HG03060 (cell line): ENCODE results near the gene SIRT3.
"Not testable (repeated sequence)": the region's sequence is repeated elsewhere in the genome, so short reads cannot be mapped to it uniquely, and the experiment has no call there.

Experiments used
- ATAC-seq: cut with Tn5 transposase; IDR thresholded peaks from one replicate; pipeline ENCODE4 v1.9.1; 2021; ENCODE audit warnings: low read depth, moderate number of reproducible peaks; ENCODE audit not compliant: unreplicated experiment

The SIRT3 gene

DNA sequence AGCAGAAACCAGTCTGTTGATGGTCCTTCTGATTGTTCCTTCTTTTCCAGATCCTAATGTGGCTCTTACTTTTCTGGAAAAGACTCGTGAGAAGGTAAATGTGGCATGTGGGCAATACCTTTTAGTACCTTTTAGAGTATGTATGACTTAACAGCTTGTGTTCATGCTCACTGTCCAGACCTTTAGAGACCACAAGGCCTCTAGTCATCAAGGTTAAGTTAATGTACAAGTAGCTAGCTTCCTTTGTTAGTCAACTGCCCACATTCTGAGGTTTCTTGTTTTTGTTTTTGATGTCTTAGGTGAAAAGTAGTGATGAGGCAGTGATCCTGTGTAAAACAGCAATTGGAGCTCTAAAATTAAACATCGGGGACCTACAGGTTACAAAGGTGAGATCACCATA, 8.2 kb upstream of the SIRT3 start:
- ATAC-seq, result no peak

DNA sequence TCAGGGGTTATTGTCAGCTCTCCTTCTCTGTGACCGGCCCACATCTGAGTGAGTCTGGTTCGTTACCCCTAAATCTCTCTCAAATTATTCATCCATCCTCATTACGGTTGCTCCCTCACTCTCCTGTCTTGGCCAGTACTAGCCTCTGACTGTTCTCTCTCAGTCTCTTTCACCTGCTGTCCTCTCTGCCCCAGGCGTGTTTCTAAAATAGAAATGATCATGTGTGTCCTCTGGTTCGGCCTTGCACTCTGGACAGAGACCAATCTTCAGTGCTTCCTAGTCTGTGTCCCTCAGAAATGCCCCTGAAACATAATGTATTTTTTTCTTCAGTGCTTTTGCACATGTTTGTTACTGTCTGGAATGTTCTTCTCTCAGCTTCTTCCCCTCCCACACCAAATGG, 5.5 kb upstream of the SIRT3 start:
- no peak for ATAC-seq

DNA sequence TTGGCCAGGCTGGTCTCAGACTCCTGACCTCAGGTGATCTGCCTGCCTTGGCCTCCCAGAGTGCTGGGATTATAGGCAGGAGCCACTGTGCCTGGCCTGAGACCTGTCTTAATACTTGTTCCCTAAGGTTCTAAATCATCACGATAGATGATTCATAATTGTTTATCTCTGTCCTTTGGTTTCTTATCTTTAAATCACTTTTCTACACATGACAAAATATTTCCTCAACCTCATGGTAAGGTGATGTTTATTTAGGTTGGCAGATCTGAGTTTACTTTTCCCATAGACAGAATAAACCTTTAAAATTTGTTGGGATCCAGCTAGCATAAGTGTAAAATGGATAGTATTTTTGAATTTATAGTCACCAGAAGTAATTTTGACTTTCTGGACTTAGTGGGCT, 4.2 kb upstream of the SIRT3 start:
- ATAC-seq, result no peak

DNA sequence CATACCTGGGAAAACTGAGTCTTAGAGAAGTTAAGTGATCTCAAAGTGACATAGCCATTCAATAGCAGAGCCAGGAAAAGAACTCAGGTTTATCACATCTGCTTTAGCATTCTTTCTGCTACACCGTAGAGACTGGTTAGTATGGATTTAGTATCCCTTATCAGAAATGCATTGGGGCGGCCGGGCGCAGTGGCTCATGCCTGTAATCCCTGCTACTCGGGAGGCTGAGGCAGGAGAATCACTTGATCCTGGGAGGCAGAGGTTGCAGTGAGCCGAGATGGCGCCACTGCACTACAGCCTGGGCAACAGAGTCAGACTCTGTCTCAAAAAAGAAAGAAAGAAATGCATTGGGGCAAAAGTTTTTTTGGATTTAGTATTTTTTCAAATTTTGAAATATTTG, 2.2 kb upstream of the SIRT3 start:
- ATAC-seq, result not testable (repeated sequence)

DNA sequence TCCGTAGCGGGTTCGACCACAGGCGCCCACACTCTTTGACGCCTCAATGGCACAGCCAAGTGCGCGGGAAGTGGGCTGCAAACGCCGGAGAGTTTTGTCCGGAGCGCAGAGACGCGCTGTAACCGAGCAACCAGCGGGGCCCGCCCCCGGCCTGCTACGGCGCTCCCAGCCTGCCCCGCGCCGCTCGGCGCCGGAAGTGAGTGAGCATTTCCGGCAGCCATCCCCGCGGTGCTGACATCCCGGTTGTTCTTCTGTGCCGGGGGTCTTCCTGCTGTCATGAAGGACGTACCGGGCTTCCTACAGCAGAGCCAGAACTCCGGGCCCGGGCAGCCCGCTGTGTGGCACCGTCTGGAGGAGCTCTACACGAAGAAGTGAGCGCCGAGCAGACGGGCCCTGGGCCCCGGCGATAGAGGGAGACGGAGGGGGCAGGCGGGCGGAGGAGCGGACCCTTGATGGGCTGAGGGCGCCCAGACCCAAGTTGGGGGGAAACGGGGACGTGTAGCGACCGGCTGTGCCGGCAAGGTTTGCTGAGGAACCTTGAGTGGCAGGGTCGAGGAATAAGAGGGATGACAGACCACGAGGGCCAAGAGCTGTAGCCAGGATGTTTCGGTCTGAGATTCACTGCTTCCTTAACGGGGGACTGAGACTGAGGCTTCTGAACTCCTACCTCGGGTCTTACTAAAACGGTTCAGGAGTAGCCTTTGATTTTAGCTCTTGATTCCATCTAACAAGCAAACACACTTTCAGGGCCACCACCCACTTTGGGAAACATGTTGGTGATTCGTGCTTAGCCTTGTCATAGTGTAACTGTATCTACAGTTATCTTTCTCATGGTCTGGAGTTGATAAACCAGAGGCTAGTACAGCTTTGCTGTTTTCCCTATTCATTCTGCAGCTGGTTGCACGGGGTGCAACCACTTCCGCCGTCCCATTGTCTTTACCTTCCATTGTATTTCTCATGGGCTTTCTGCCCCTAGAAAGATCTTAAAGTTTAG, 929 bp upstream of the SIRT3 start, which contains the start of gene PSMD13:
TSS of gene PSMD13 (plus strand) at position 203 of the 994 bp plus-strand sequence. CDS start at position 277, 74 bp downstream.
- peak; percentile 36 for ATAC-seq

DNA sequence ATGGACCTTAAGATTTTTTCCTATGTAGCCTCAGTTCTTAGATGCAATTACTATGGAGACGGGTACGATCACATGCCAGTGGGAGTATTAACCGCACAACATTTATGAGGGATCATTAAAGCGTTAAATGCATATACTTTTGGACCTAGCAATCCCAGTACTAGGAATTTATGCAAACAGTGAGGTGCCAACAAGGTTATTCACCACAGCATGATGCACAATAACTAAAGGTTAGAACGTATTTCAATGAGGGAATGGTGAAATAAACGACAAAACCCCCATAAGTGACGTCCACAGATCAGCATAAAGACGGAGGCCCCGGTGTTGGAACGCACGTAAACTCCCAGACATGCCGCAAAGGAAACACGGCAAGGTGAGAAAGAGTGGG, 539 bp downstream of the SIRT3 start:
- peak; percentile 10 for ATAC-seq

DNA sequence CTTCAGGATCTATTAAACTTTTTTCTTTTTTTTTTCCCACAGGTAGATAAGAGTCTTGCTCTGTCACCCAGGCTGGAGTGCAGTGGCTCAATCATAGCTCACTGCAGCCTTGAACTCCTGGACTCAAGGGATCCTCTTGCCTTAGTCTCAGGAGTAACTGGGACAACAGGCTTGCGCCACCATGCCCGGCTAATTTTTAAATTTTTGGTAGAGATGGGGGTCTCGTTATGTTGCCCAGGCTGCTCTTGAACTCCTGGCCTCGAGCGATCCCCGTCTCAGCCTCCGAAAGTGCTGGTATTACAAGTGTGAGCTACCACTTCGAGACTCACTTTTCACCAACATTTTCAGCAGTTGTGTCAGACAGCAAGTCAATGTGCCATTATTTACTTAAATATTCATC, 962 bp downstream of the SIRT3 start:
- no peak for ATAC-seq

DNA sequence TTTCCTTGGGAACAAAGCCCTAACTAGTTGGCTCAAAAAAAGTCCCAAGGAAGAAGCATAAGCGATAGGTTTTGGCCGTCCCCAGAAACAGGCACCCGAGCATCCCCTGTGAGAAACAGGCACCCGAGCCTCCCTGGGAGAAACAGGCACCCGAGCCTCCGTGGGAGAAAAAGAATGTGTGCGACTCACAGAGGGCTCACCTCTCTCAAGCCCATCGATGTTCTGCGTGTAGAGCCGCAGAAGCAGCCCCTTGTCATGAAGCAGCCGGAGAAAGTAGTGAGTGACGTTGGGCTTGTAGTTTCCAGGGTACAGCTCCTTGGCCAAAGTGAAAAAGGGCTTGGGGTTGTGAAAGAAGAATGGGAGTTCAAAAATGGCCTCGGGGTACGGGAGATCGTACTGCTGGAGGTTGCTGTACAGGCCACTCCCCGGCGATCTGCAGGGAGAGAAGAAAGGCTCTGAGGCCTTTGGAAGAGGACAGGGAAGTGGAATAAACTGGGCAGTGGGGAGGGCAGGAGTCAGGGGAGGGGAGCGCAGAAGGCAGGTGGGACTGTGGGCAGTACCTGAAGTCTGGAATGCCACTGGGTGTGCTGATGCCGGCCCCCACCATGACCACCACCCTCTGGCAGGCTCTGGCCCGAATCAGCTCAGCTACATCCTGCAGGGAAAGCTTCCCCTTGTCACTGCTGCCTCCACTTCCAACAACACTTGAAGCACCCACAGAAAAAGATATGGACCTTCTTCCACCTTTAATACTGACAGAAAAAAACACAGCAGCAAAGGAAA, 3.2 kb downstream of the SIRT3 start:
- no peak for ATAC-seq

DNA sequence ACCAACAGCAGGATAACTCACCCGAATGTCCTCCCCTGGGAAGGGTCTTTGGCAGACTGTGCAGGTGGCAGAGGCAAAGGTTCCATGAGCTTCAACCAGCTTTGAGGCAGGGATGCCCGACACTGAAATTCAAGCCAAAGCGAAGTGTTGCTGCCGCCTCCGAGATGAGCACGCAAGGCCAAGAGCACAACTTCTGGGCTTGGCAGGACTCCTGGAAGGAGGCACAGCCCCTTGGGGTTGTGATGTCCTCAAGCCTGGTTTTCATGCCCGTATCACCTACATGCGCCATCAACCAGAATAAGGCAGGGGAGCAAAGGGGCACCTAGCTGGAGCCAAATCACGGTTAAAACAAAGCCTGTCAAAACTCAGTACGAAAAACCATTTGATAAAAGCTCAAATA, 5.7 kb downstream of the SIRT3 start:
- no peak for ATAC-seq

DNA sequence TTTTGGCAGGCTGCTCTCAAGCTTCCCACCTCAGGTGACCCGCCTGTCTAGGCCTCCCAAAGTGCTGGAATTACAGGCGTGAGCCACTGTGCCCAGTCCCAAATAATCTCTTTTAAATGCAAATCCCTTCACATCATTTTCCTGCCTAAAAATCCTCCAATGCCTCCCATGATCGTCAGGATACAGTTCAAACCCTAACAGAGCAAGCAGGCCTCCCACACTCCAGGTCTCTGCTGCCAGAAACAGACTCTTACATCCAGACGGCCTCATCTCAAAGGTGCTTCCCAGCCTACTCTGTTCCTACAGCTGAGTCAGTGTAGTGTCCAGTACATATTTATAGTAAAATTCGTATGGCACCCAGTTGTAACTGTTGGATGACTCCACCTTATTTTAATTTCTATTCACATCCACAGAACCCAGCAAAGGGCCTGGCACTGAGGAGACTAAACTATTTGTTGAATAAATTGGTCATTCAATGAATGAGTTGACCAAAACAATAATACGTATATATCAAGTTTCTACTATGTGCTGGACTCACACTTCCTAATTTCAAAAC, 8.2 kb downstream of the SIRT3 start:
- ATAC-seq, result no peak

DNA sequence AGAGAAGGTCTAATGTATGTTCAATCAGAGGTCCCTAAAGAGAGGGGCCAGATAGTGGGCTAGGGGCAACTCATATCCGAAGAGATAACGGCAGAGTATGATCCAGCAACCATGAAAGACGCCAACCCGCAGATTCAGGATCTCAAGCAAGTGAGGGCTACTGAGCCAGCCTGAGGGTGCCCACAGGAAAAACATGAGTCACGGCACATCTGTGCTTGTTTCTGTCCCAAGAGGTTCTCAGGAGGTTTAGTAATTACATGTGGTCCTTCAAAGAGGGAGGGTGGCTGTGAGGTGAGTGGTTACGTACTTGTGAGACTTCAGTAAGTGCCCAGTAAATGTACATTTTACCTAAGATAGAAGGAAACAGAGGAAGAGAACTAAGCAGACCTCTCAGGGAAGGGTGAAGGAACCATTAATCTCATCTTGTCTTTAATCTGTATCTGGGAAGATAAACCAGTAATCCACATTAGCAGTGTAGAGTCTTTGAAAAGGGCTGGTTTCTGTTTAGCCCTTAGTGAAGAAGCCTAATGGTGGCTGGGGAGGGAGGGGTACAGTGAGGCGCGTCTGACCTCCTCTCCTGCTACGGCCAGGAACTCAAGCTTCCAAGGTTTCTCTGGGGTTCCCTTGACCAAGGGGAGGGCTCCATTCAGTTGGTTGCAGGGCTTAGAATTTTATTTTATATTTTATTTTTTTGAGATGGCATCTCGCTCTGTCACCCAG, 10.2 kb downstream of the SIRT3 start:
- ATAC-seq, result no peak

DNA sequence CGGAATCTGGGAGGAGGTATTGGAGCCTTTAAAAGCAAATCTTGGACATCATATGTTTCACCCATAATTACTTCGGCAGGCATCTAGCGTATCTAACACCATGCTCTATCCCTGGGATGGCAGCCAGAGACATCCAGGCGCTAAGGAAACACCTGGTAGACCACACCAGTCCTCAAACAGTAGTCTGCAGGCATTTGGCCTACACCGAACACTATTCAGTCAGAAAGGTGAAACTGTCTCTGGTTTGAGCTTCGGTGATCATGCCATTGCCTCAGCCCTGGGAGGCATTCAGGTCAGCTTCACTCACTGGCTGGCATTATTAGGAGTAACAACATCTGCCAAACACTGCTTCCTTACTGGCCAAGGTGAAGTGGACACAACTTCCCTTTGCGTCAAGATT, 11.7 kb downstream of the SIRT3 start:
- no peak for ATAC-seq

DNA sequence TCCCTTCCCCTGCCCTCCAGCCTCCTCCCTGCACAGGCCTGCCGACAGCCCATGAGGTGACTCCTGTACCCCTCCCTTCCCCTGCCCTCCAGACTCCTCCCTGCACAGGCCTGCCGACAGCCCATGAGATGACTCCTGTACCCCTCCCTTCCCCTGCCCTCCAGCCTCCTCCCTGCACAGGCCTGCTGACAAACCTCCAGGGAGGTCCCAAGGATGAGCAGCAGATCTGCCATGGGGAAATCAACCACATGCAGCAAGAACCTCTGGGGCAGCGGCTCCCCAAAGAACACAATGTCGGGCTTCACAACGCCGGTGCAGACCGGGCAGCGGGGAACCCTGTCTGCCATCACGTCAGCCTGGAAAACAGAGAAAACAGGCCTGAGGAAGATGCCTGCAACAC, 12.3 kb downstream of the SIRT3 start:
- ATAC-seq, result no peak

DNA sequence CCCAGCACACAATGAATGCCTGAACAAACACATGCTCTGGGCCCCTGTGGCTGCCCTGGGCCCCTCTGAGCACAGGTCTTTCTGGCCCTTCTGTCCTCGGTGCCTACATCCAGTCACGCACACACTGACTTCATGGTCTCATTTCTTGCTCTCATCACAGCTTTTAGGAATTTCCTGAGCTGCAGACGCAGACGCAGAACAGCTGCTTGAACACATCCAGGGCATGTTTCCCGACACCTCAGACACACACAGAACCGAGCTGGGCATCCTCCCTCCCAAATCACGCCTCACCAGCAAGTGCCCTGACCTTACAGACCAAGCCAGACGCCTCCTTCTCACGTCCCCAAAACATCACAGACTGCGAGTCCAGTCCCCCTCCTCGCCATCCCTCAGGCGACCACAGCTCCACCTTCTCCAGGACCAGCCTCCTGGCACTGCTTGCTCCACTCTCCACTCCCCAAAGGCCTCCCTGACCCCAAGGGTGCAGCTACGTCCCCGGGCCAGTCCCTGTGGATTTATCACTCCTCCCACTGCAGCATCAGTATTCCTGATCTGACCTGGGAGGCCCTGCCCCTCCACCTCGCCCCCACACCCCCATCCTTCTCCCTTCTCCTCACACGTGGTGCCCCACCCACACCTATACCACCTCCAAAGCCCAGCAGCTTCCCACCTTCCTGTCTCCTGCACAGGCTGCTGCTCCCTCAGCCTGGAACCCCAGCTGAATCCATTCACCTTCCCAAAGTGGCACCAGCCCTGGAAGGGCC, 12.9 kb downstream of the SIRT3 start:
- no peak for ATAC-seq

DNA sequence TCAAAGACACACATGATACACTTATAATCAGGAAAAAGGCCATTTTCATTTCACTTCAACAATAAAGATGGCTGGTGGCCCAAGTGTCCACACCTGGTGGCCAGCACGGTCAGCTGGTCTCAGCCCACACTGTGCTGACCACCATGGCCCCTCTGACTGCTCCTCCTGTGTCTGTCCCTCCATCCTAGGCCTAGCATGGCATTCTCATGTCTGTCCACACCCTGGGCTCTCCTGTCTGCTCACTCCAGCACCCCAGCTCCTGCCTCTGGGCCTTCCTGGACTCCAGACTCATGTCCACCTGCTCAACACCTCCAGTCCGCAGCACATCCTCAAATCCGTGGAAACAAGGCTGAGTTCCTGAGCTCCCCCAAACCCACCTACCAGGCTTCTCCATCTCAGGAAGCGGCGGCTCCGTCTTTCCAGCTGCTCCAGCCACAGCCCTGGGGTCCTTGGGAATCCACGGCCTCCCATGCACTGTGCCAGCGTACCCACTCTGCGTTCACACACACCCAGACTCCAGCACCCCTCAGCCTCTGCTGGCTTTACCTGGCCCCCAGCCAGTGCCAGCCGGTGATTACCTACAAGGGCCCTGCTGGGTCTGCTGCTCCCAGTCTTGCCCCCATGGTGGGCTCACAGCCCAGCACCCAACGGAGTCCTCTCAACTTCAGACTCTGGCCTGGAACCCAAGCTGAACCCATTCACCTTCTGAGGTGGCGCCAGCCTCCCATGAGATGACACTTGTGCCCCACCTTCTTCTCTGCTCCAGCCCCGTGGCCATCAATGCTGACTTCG, 13.9 kb downstream of the SIRT3 start:
- no peak for ATAC-seq

DNA sequence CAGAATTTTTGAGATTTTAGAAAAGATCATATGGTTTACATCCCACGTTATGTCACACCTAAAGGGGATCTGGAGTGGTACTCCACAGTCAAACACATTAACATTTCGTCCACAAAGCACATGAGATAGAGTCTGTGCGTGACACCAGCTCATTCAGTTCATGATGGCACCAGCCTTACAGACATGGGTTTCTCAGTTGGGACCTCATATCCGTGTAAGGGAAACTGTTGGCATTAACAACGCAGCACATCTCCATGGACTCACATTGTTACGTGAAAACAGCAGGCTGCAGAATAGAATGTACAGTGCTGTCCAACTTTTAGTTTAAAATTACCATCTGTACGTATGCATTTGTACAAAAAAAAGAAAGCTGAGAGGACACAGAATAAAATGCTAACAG, 14.6 kb downstream of the SIRT3 start:
- ATAC-seq, result no peak

DNA sequence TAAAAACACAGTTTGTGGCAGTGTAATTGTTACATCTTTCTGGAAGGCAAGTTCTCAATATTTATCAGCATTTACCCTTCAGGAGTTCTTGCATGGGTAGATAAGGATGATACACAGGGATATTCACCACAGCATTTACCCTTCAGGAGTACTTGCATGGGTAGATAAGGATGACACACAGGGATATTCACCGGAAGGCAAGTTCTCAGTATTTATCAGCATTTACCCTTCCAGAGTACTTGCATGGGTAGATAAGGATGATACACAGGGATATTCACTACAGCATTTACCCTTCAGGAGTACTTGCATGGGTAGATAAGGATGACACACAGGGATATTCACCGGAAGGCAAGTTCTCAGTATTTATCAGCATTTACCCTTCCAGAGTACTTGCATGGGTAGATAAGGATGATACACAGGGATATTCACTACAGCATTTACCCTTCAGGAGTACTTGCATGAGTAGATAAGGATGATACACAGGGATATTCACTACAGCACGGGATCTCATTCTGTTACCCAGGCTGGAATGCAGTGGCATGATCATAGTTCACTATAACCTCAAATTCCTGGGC, 15.4 kb downstream of the SIRT3 start:
- ATAC-seq, result not testable (repeated sequence)

DNA sequence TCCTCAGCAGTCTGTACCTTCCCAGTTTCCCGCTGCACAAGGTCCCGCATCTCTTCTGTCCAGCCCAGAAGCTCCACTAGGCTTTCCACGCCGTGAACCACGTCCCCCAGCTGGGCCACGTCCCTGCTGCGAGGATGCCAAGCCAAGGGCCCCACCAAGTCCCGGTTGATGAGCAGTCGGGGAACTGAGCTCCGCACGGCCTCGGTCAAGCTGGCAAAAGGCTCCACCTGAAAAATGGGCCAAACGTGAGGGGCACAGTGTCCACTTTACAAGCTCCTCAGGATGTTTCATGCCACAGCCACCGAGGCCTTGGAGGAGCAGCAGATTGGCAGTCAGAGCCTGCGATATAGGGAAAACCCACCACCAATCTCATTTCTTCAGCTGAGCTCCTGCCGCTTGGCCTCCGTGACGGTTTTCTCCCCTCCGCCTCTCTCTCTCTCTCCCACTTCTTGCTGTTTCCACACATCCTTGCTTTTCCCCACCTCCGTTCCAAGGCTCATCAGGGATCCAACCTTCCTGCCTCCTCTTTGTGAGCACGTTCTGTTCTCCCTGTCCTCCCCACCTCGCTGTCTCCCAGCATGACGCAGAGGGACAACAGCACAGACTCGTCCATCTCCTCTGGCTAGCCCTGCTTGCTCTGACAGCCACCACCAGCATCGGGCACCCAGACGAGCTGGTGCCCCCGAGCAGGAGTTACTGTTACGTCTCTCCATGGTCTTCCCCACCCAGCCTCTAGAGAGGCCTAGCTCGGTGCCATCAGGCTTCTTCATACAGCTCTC, 17.1 kb downstream of the SIRT3 start:
- no peak for ATAC-seq
